Astrocyte of the spinal cord (primary cell): Measurements from ENCODE around the gene TMBIM4.

ENCODE experiments used
- DNase-seq: peaks from one replicate; pipeline ENCODE4 v3.0.0; 2011; ENCODE audit warnings: low read depth, low spot score
- H3K4me3 ChIP-seq: 2 replicates; pipeline ENCODE4 v1.5.1; 2011; ENCODE audit warnings: low read depth, mild to moderate bottlenecking, low read length, moderate library complexity
- CTCF ChIP-seq: IDR thresholded peaks from 2 replicates; pipeline ENCODE4 v1.5.1; 2012; ENCODE audit warnings: low read depth, mild to moderate bottlenecking, low read length, inconsistent platforms
- in situ Hi-C: cut with HindIII; loops from 2 replicates; pipeline ENCODE4 v1.10.0; 2017; ENCODE audit warnings: low sequenced_read_pairs

TMBIM4 gene

GRCh38 chr12:66199831-66200509 is 30.2 kb upstream of the TMBIM4 start:
- H3K4me3 ChIP-seq, result no peak overlapping the region
- no peak for TF ChIP-seq CTCF
- in situ Hi-C loops, result no loop called here
- no peak for DNase-seq

GRCh38 chr12:66199141-66199540 is 29.3 kb upstream of the TMBIM4 start:
- in situ Hi-C loops, result no loop called here
- H3K4me3 ChIP-seq, result no peak overlapping the region
- no peak for DNase-seq
- no peak for TF ChIP-seq CTCF

- no peak overlapping the region for H3K4me3 ChIP-seq
- DNase-seq, result no peak
- in situ Hi-C loops, result no loop called here
- TF ChIP-seq CTCF, result no peak
Measured at GRCh38 chr12:66197495-66197921, 27.7 kb upstream of the TMBIM4 start.

- H3K4me3 ChIP-seq, result no peak overlapping the region
- DNase-seq, result no peak
- TF ChIP-seq CTCF, result no peak
- in situ Hi-C loops, result no loop called here
Measured at GRCh38 chr12:66196806-66197205, 27.0 kb upstream of the TMBIM4 start.

GRCh38 chr12:66195242-66195641 is 25.4 kb upstream of the TMBIM4 start:
- H3K4me3 ChIP-seq, result no peak overlapping the region
- TF ChIP-seq CTCF, result no peak
- DNase-seq, result no peak
- in situ Hi-C loops, result no loop called here

- in situ Hi-C loops, result no loop called here
- H3K4me3 ChIP-seq, result no peak overlapping the region
- no peak for TF ChIP-seq CTCF
- no peak for DNase-seq
Measured at GRCh38 chr12:66194122-66194521, 24.3 kb upstream of the TMBIM4 start.
